Endometrial microvascular endothelial cells (primary cell): ENCODE measurements around the gene HPS3. TPM values are rescaled to one million over a fixed set of nuclear protein-coding genes. Genes with fewer than 3 reads are reported as not detected.
"Not testable (repeated sequence)": the region's sequence is repeated elsewhere in the genome, so short reads cannot be mapped to it uniquely, and the experiment has no call there.

Source experiments
- in situ Hi-C: cut with HindIII; loops from 2 replicates; pipeline ENCODE4 v1.10.0; 2017; ENCODE audit warnings: low sequenced_read_pairs, low pct_unique_long_range_greater_than_20kb; ENCODE audit errors: inconsistent ontology term
- total RNA-seq: library from RNA; depleted of rRNA; stranded (reverse); fragments of >200 nt; gene quantifications from one replicate; pipeline ENCODE4 v1.2.3, GENCODE V29; 2015; ENCODE audit errors: inconsistent ontology term

Gene HPS3
- total RNA-seq, 1 donor from 2014 or later: 34.8 TPM

DNA sequence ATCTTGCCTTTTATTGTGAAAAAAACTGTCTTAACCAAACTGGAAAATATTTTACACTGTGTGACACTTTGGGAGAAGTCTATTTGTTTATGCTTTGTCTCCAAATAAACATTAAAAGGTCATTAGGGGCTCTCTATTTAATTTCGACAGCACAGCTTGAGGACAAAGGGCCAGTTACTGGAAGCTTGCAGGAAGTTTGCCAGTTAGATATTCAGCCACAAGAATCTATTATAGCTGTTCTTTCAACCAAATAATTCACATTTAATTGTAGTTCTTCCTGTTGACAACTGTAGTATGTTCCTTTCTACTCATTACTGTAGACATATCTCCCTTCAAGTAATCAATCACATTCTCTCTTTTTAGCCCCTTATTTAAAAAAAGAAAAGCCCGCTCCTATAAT lies 86.1 kb downstream of the HPS3 start:
- in situ Hi-C loops: no loop called here

DNA sequence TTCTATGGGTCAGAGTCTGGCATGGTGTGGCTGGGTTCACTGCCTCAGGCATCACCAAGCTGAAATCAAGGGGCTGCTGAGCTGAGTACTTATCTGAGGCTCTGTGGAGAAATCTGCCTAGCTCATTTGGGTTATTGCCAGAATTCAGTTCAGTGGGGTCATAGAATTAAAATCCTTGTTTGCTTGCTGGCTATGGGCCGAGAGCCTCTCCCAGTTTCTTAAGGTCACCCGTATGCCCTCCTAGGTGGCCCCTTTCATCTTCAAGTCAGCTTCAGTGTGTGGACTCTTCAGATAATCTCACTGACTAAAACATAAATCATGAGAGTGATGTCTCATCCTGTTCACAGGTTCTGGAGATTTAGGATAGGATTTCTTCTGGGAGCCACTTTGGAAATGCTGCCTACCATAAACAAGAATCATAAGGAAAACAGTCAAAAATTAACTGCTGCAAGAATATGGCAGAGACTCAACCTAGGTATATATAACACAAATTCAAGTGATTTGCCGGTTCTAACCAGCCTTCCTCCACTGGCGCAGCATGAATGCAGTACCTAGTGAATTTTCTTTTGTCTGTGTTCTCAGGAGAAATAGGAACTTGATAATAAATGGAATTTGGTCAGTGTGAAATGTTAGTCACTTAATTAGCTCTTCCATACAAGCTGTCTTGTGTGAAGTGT lies 86.9 kb downstream of the HPS3 start:
- in situ Hi-C loops: no loop called here

DNA sequence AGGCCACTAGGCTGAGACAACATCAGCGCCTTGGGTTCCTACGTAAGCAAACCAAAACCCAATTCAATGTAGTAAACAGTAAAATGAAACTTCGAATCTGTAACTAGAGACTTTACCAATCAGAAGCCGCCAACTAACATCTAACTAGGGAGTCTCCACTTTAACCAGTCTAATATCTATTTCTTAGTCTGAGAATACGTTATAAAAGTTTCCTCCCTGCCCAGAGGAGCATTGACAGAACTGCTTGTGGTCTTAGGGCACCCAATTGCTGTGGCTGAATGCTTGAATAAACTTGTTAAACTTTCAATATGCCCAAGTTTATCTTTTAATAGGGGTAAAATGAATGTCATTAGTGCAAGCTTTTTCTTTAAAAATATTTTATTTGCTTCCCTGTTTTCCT lies 87.9 kb downstream of the HPS3 start:
- in situ Hi-C loops: no loop called here

DNA sequence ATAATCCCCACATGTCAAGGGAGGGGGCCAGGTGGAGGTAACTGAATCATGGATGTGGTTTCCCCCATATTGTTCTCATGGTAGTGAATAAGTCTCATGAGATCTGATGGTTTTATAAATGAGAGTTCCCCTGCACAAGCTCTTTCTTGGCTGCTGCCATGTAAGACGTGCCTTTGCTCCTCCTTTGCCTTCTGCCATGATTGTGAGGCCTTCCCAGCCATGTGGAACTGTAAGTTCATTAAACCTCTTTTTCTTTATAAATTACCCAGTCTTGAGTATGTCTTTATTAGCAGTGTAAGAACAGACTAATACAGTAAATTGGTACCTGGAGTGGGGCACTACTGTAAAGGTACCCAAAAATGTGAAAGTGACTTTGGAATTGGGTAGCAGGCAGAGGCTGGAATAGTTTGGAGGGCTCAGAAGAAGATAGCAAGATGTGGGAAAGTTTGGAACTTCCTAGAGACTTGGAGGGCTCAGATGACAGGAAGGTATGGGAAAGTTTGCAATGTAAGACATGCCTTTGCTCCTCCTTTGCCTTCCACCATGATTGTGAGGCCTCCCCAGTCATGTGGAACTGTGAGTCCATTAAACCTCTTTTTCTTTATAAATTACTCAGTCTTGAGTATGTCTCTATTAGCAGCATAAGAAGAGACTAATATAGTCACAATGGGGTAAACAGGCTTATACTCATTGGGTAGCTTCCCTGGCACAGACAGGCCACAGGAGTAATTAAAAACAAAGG lies 90.1 kb downstream of the HPS3 start:
- in situ Hi-C loops: not testable (repeated sequence)

DNA sequence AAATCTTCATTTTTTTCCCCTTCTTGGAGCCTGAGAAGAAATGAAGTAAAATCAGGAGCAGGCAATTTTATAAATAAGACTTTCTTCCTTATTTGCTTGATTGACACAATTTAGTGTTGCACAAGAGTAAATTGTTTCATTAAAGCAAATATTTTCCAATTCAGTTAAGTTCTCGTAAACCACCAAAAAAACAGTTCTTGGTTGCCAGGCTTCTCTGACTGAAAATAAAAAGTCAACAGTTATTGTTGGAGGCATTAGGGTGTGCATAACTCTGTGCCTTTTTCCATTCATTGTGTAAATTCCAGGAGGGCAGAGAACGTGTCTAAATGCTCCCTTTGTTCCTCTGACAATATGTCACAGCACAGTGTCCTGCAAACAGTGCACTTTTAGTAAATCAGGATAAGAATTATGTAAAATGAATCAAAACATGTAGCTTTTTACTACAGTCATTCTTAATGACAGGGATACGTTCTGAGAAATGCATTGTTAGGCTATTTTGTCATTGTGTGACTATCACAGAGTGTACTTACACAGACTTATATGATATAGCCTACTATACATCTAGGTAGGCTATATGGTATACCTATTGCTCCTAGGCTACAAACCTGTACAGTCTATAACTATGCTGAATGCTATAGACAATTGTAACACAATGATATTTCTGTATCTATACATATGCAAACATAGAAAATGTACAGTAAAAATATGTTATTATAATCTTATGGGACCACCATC lies 92.5 kb downstream of the HPS3 start, which contains the start of gene CP:
Gene CP (minus strand): TSS at position 47 of the 735 bp plus-strand sequence. CDS start 37 bp downstream, at position 10.
- in situ Hi-C loops: no loop called here

Other genes with a start within 250 kb of the HPS3 start
- gene GYG1, start 138.1 kb upstream of the HPS3 start, total RNA-seq: 73.1 TPM
- 17.2 TPM for gene HLTF, start 43.1 kb upstream of the HPS3 start, total RNA-seq
- not detected for gene CP, start 92.2 kb downstream of the HPS3 start, total RNA-seq
- 119 TPM for gene TM4SF18, start 204.0 kb downstream of the HPS3 start, total RNA-seq
- gene TM4SF1, start 248.0 kb downstream of the HPS3 start, total RNA-seq: 539 TPM